Transverse colon (tissue), 3 donors: ENCODE measurements around the gene IP6K3.

Experiments used
- CTCF ChIP-seq, 5 experiments: fragments of 200-600 bp in 3 of 5; fragments of 450-650 bp in 2 of 5; sonication (generic) in 3 of 5; IDR thresholded peaks; 1 replicate in 2 of 5; 2 replicates in 3 of 5; pipeline ENCODE4 v1.5.1; 2016 to 2017; ENCODE audit warnings: antibody characterized with exemption in 5 of 5, inconsistent platforms in 3 of 5, mild to moderate bottlenecking in 2 of 5, moderate library complexity in 1 of 5
- POLR2A ChIP-seq: fragments of 450-650 bp; IDR thresholded peaks from one replicate; pipeline ENCODE4 v1.6.1; 2016; ENCODE audit warnings: antibody characterized with exemption, mild to moderate bottlenecking, moderate library complexity

- TF ChIP-seq POLR2A, result no peak
- TF ChIP-seq CTCF (IDR thresholded peaks at IDR 0.05), result no peak
These were observed 37.0 kb downstream of the IP6K3 start for GRCh38 chr6:33709605-33710295.
